Inflammatory macrophage (primary cell): Measurements from ENCODE around the gene FAM187B.
A peak's percentile ranks its signal among the peaks of the same experiment; 100 is the strongest.
"Not testable (repeated sequence)": the region's sequence is repeated elsewhere in the genome, so short reads cannot be mapped to it uniquely, and the experiment has no call there.

Experiments
- DNase-seq, 2 donors: peaks; one replicate each; pipeline ENCODE4 v3.0.0-alpha.2; 2020 to 2022

FAM187B gene

GRCh38 chr19:35211545-35212230 lies 16.9 kb downstream of the FAM187B start:
- peak; percentile 57 to 79 for DNase-seq

- no peak for DNase-seq
These were observed 18.9 kb downstream of the FAM187B start for GRCh38 chr19:35209646-35210045.

- no peak for DNase-seq
These were observed 20.4 kb downstream of the FAM187B start for GRCh38 chr19:35208121-35208520.

- DNase-seq = no peak
These were observed 21.1 kb downstream of the FAM187B start for GRCh38 chr19:35207391-35207871.

- no peak for DNase-seq
These were observed 21.7 kb downstream of the FAM187B start for GRCh38 chr19:35206855-35207254.

- no peak for DNase-seq
These were observed 22.2 kb downstream of the FAM187B start for GRCh38 chr19:35206379-35206778.

GRCh38 chr19:35205733-35206323 lies 22.7 kb downstream of the FAM187B start:
- no peak for DNase-seq

- peak; percentile 81 for DNase-seq
These were observed 23.5 kb downstream of the FAM187B start for GRCh38 chr19:35204799-35205732.

GRCh38 chr19:35202722-35203688 lies 25.5 kb downstream of the FAM187B start:
- DNase-seq = no peak

GRCh38 chr19:35199481-35199880 lies 29.1 kb downstream of the FAM187B start:
- no peak for DNase-seq

GRCh38 chr19:35196861-35197260 lies 31.7 kb downstream of the FAM187B start:
- DNase-seq = not testable (repeated sequence)

- DNase-seq = no peak
These were observed 32.7 kb downstream of the FAM187B start for GRCh38 chr19:35195830-35196229.

GRCh38 chr19:35194012-35194984 lies 34.2 kb downstream of the FAM187B start:
- no peak for DNase-seq

GRCh38 chr19:35184884-35185283 lies 43.7 kb downstream of the FAM187B start:
- no peak for DNase-seq

GRCh38 chr19:35184267-35184666 lies 44.3 kb downstream of the FAM187B start:
- DNase-seq = no peak

GRCh38 chr19:35181387-35181786 lies 47.2 kb downstream of the FAM187B start:
- DNase-seq = no peak

GRCh38 chr19:35179830-35180229 lies 48.7 kb downstream of the FAM187B start:
- DNase-seq = no peak

- DNase-seq = peak in 1 of 2 donors; percentile 31
These were observed 49.8 kb downstream of the FAM187B start for GRCh38 chr19:35178701-35179100.

GRCh38 chr19:35177377-35178274 lies 50.9 kb downstream of the FAM187B start:
- DNase-seq = no peak

GRCh38 chr19:35176181-35176570 lies 52.4 kb downstream of the FAM187B start:
- DNase-seq = no peak
